ENCODE measurements around the gene RAP1A.
A peak's percentile ranks its signal among the peaks of the same experiment; 100 is the strongest.

Gene RAP1A

GRCh38 chr1:111691886-111692285, 72.3 kb downstream of the RAP1A start:
- peaks cover 100% of the 10 kb centered on the region for H3K36me3 Mint-ChIP-seq
- H3K27ac Mint-ChIP-seq, result no peak overlapping the region
- ATAC-seq (no peak), DNase-seq (ENCODE audit: low spot score in 2 of 2) (no peak)
- H3K4me1 Mint-ChIP-seq, result peaks cover 57% of the 10 kb centered on the region
- H3K4me3 Mint-ChIP-seq, result no peak overlapping the region
- no peaks in the 10 kb centered on the region for H3K9me3 Mint-ChIP-seq

- DNase-seq (ENCODE audit: low spot score in 2 of 2), result no peak
- no peaks in the 10 kb centered on the region for H3K9me3 Mint-ChIP-seq
- peaks cover 45% of the 10 kb centered on the region for H3K4me1 Mint-ChIP-seq
- no peak overlapping the region for H3K4me3 Mint-ChIP-seq
- H3K27ac Mint-ChIP-seq, result peak overlapping the region; percentile 35
- no peak for ATAC-seq
- H3K36me3 Mint-ChIP-seq, result peaks cover 100% of the 10 kb centered on the region
These were observed 76.2 kb downstream of the RAP1A start for GRCh38 chr1:111695801-111696200.

- Mint-ChIP-seq H3K27ac (peak overlapping the region; percentile 35), H3K4me3 (no peak overlapping the region), H3K9me3 (no peaks in the 10 kb centered on the region), H3K36me3 (peaks cover 100% of the 10 kb centered on the region), H3K4me1 (peaks cover 50% of the 10 kb centered on the region)
- ATAC-seq, result peak; percentile 31
- DNase-seq (ENCODE audit: low spot score in 2 of 2), result no peak
These were observed 76.7 kb downstream of the RAP1A start for GRCh38 chr1:111696330-111696729.

GRCh38 chr1:111699268-111699667, 79.7 kb downstream of the RAP1A start:
- Mint-ChIP-seq H3K36me3 (peaks cover 100% of the 10 kb centered on the region), H3K4me3 (no peak overlapping the region), H3K9me3 (no peaks in the 10 kb centered on the region), H3K4me1 (peaks cover 40% of the 10 kb centered on the region), H3K27ac (peak overlapping the region; percentile 75)
- DNase-seq (ENCODE audit: low spot score in 2 of 2) (no peak), ATAC-seq (no peak)

- no peak for ATAC-seq
- H3K9me3 Mint-ChIP-seq, result no peaks in the 10 kb centered on the region
- peaks cover 44% of the 10 kb centered on the region for H3K4me1 Mint-ChIP-seq
- H3K27ac Mint-ChIP-seq, result peak overlapping the region; percentile 32
- H3K4me3 Mint-ChIP-seq, result no peak overlapping the region
- DNase-seq (ENCODE audit: low spot score in 2 of 2), result no peak
- H3K36me3 Mint-ChIP-seq, result peaks cover 100% of the 10 kb centered on the region
These were observed 83.0 kb downstream of the RAP1A start for GRCh38 chr1:111702504-111703050.

GRCh38 chr1:111704240-111704639, 84.7 kb downstream of the RAP1A start:
- Mint-ChIP-seq H3K36me3 (peaks cover 100% of the 10 kb centered on the region), H3K4me3 (no peak overlapping the region), H3K9me3 (no peaks in the 10 kb centered on the region), H3K4me1 (peaks cover 53% of the 10 kb centered on the region), H3K27ac (peak overlapping the region; percentile 1)
- no peak for ATAC-seq
- no peak for DNase-seq (ENCODE audit: low spot score in 2 of 2)

- Mint-ChIP-seq H3K36me3 (peaks cover 100% of the 10 kb centered on the region), H3K9me3 (no peaks in the 10 kb centered on the region), H3K4me1 (peaks cover 53% of the 10 kb centered on the region), H3K27ac (peak overlapping the region; percentile 1), H3K4me3 (no peak overlapping the region)
- ATAC-seq (peak; percentile 60), DNase-seq (ENCODE audit: low spot score in 2 of 2) (no peak)
These were observed 85.2 kb downstream of the RAP1A start for GRCh38 chr1:111704776-111705175.

GRCh38 chr1:111705841-111706240, 86.3 kb downstream of the RAP1A start:
- DNase-seq (ENCODE audit: low spot score in 2 of 2) (no peak), ATAC-seq (no peak)
- Mint-ChIP-seq H3K27ac (peak overlapping the region; percentile 35), H3K9me3 (no peaks in the 10 kb centered on the region), H3K36me3 (peaks cover 100% of the 10 kb centered on the region), H3K4me1 (peaks cover 46% of the 10 kb centered on the region), H3K4me3 (no peak overlapping the region)

- DNase-seq (ENCODE audit: low spot score in 2 of 2) (no peak), ATAC-seq (no peak)
- peak overlapping the region; percentile 80 for H3K27ac Mint-ChIP-seq
- H3K36me3 Mint-ChIP-seq, result peaks cover 100% of the 10 kb centered on the region
- no peak overlapping the region for H3K4me3 Mint-ChIP-seq
- peaks cover 38% of the 10 kb centered on the region for H3K4me1 Mint-ChIP-seq
- no peaks in the 10 kb centered on the region for H3K9me3 Mint-ChIP-seq
These were observed 87.3 kb downstream of the RAP1A start for GRCh38 chr1:111706921-111707320.

- no peak for DNase-seq (ENCODE audit: low spot score in 2 of 2)
- no peak for ATAC-seq
- peaks cover 38% of the 10 kb centered on the region for H3K4me1 Mint-ChIP-seq
- no peaks in the 10 kb centered on the region for H3K9me3 Mint-ChIP-seq
- H3K27ac Mint-ChIP-seq, result peak overlapping the region; percentile 80
- peaks cover 100% of the 10 kb centered on the region for H3K36me3 Mint-ChIP-seq
- H3K4me3 Mint-ChIP-seq, result no peak overlapping the region
These were observed 88.3 kb downstream of the RAP1A start for GRCh38 chr1:111707906-111708305.

GRCh38 chr1:111709986-111710385, 90.4 kb downstream of the RAP1A start:
- DNase-seq (ENCODE audit: low spot score in 2 of 2), result no peak
- Mint-ChIP-seq H3K36me3 (peaks cover 100% of the 10 kb centered on the region), H3K4me1 (peaks cover 40% of the 10 kb centered on the region), H3K9me3 (no peaks in the 10 kb centered on the region), H3K27ac (peak overlapping the region; percentile 80), H3K4me3 (peak overlapping the region; percentile 4)
- peak; percentile 90 for ATAC-seq

GRCh38 chr1:111716333-111716732, 96.7 kb downstream of the RAP1A start:
- ATAC-seq (no peak), DNase-seq (ENCODE audit: low spot score in 2 of 2) (no peak)
- H3K4me3 Mint-ChIP-seq, result no peak overlapping the region
- H3K4me1 Mint-ChIP-seq, result peaks cover 38% of the 10 kb centered on the region
- peak overlapping the region; percentile 83 for H3K27ac Mint-ChIP-seq
- no peaks in the 10 kb centered on the region for H3K9me3 Mint-ChIP-seq
- H3K36me3 Mint-ChIP-seq, result peaks cover 99% of the 10 kb centered on the region

- Mint-ChIP-seq H3K4me3 (no peak overlapping the region), H3K27ac (peak overlapping the region; percentile 83), H3K4me1 (peaks cover 42% of the 10 kb centered on the region), H3K9me3 (no peaks in the 10 kb centered on the region), H3K36me3 (peaks cover 99% of the 10 kb centered on the region)
- ATAC-seq (no peak), DNase-seq (ENCODE audit: low spot score in 2 of 2) (no peak)
These were observed 97.9 kb downstream of the RAP1A start for GRCh38 chr1:111717450-111717849.

GRCh38 chr1:111719135-111719534, 99.5 kb downstream of the RAP1A start:
- no peak overlapping the region for H3K4me3 Mint-ChIP-seq
- H3K9me3 Mint-ChIP-seq, result no peaks in the 10 kb centered on the region
- no peak for ATAC-seq
- peak overlapping the region; percentile 83 for H3K27ac Mint-ChIP-seq
- no peak for DNase-seq (ENCODE audit: low spot score in 2 of 2)
- peaks cover 44% of the 10 kb centered on the region for H3K4me1 Mint-ChIP-seq
- peaks cover 89% of the 10 kb centered on the region for H3K36me3 Mint-ChIP-seq

- H3K36me3 Mint-ChIP-seq, result peaks cover 84% of the 10 kb centered on the region
- no peak for DNase-seq (ENCODE audit: low spot score in 2 of 2)
- H3K9me3 Mint-ChIP-seq, result no peaks in the 10 kb centered on the region
- peaks cover 44% of the 10 kb centered on the region for H3K4me1 Mint-ChIP-seq
- H3K4me3 Mint-ChIP-seq, result no peak overlapping the region
- ATAC-seq, result no peak
- H3K27ac Mint-ChIP-seq, result peak overlapping the region; percentile 83
These were observed 100.1 kb downstream of the RAP1A start for GRCh38 chr1:111719674-111720132.

- Mint-ChIP-seq H3K36me3 (peaks cover 76% of the 10 kb centered on the region), H3K9me3 (no peaks in the 10 kb centered on the region), H3K4me3 (no peak overlapping the region), H3K27ac (peak overlapping the region; percentile 83), H3K4me1 (peaks cover 44% of the 10 kb centered on the region)
- ATAC-seq (peak; percentile 34), DNase-seq (ENCODE audit: low spot score in 2 of 2) (no peak)
These were observed 100.8 kb downstream of the RAP1A start for GRCh38 chr1:111720274-111720976.

Data from stimulated activated effector memory CD8-positive, alpha-beta T cell treated with anti-CD3 and anti-CD28 coated beads, Interleukin-12 subunit alpha, Interleukin-12 subunit beta, amount 100 ng/mL, for 72 hours (primary cell).